HepG2 (cell line): ENCODE data around the gene MSH3. TPM values are rescaled to one million over a fixed set of nuclear protein-coding genes. Genes with fewer than 3 reads are reported as not detected.
"Not testable (repeated sequence)": the region's sequence is repeated elsewhere in the genome, so short reads cannot be mapped to it uniquely, and the experiment has no call there.

Source experiments
- ATAC-seq: fragments of 200-7000 bp; cut with Tn5 transposase; 3 replicates; pipeline ENCODE4 v1.9.1; 2020; ENCODE audit warnings: mild to moderate bottlenecking, moderate library complexity
- BruUV-seq: library from RNA; stranded (reverse); fragments of 400-500 nt; replicated peaks from 2 replicates; lab custom pipeline; 2021; lab: Mats Ljungman, UMichigan
- CTCF ChIA-PET: fragments of 300-600 bp; formaldehyde crosslinking; extraction: SDS; loops from one replicate; lab custom pipeline; 2021; ENCODE audit warnings: low total read pairs, inconsistent platforms, low intra/inter-chr PET ratio; lab: Yijun Ruan, JAX
- POLR2A ChIA-PET: fragments of 350-600 bp; sonication (Branson Sonifier 250); formaldehyde crosslinking; loops from one replicate; lab custom pipeline; 2020; ENCODE audit warnings: antibody characterized with exemption, inconsistent platforms; lab: Yijun Ruan, JAX
- DNase-seq: peaks from one replicate; pipeline ENCODE4 v3.0.0-alpha.2; 2015; ENCODE audit warnings: low spot score
- FAIRE-seq: peaks from 3 replicates; lab custom pipeline; 2011; peaks lifted over from hg19 to GRCh38; lab: Jason Lieb, UNC
- H2AFZ ChIP-seq: one replicate; pipeline ENCODE4 v1.6.1; 2011; ENCODE audit warnings: low read length, inconsistent platforms
- H3K27ac ChIP-seq: fragments of 300-600 bp; 3 replicates; pipeline ENCODE4 v1.8.0; 2011; ENCODE audit warnings: mixed run types, mild to moderate bottlenecking, mixed read lengths, low read length, inconsistent platforms; ENCODE audit not compliant: insufficient read depth; ENCODE audit errors: extremely low read length
- H3K27me3 ChIP-seq, 2 experiments: fragments of 200-600 bp in 1 of 2; 2 replicates in 1 of 2; 3 replicates in 1 of 2; pipeline versions ENCODE4 v1.6.0 to v1.8.0; 2011; ENCODE audit warnings: low read length in 2 of 2, mild to moderate bottlenecking in 2 of 2, moderate library complexity in 2 of 2, inconsistent platforms in 1 of 2; ENCODE audit not compliant: insufficient read depth in 2 of 2, control insufficient read depth in 1 of 2
- H3K36me3 ChIP-seq, 2 experiments: fragments of 200-600 bp in 1 of 2; replicated peaks in 1 of 2; 2 replicates in 1 of 2; 3 replicates in 1 of 2; pipeline versions ENCODE4 v1.5.1 to v1.8.0; 2011; ENCODE audit warnings: low read length in 2 of 2, inconsistent platforms in 1 of 2; ENCODE audit not compliant: insufficient read depth in 2 of 2, control insufficient read depth in 1 of 2
- H3K4me1 ChIP-seq: 2 replicates; pipeline ENCODE4 v1.5.1; 2012; ENCODE audit warnings: low read length, inconsistent platforms; ENCODE audit not compliant: insufficient read depth
- H3K4me2 ChIP-seq: 2 replicates; pipeline ENCODE4 v1.6.0; 2011; ENCODE audit warnings: low read depth, low read length, inconsistent platforms
- H3K4me3 ChIP-seq, 3 experiments: fragments of 200-600 bp in 1 of 3; sonication (generic), shearing (Covaris generic) in 1 of 3; replicated peaks in 1 of 3; 2 replicates each; pipeline ENCODE4 v1.5.1; 2011 to 2016; ENCODE audit warnings: low read length in 3 of 3, inconsistent platforms in 2 of 3, low read depth in 2 of 3, mild to moderate bottlenecking in 2 of 3, control low read depth in 1 of 3, mixed read lengths in 1 of 3; ENCODE audit not compliant: insufficient read depth in 1 of 3
- H3K79me2 ChIP-seq: one replicate; pipeline ENCODE4 v1.6.1; 2011; ENCODE audit warnings: low read length, inconsistent platforms; ENCODE audit not compliant: insufficient read depth
- H3K9ac ChIP-seq: 2 replicates; pipeline ENCODE4 v1.6.0; 2011; ENCODE audit warnings: mild to moderate bottlenecking, low read depth, low read length, inconsistent platforms; ENCODE audit not compliant: insufficient read depth
- H3K9me3 ChIP-seq: 2 replicates; pipeline ENCODE4 v1.5.1; 2012; ENCODE audit warnings: mild to moderate bottlenecking, low read length
- H4K20me1 ChIP-seq: 2 replicates; pipeline ENCODE4 v1.6.0; 2011; ENCODE audit warnings: inconsistent platforms, mild to moderate bottlenecking, low read length, moderate library complexity; ENCODE audit not compliant: insufficient read depth
- NR2F6 ChIP-seq, 2 experiments: IDR thresholded peaks; 2 replicates each; pipeline ENCODE4 v1.6.1; 2016; ENCODE audit warnings: antibody characterized with exemption in 1 of 2, mild to moderate bottlenecking in 1 of 2
- PITX1 ChIP-seq: sonication (generic); formaldehyde crosslinking; IDR thresholded peaks from 2 replicates; pipeline ENCODE4 v1.5.1; 2020; ENCODE audit warnings: mild to moderate bottlenecking, missing genetic modification reagents
- RFX1 ChIP-seq: fragments of 450-650 bp; IDR thresholded peaks from 2 replicates; pipeline ENCODE4 v1.6.1; 2017
- SALL1 ChIP-seq: sonication (generic); formaldehyde crosslinking; IDR thresholded peaks from 2 replicates; pipeline ENCODE4 v1.8.0; 2022; ENCODE audit warnings: mild to moderate bottlenecking, missing genetic modification reagents
- ZBTB37 ChIP-seq: sonication (generic); formaldehyde crosslinking; IDR thresholded peaks from 2 replicates; pipeline ENCODE4 v1.4.0; 2020; ENCODE audit warnings: mild to moderate bottlenecking, missing genetic modification reagents
- ZNF562 ChIP-seq: sonication (generic); formaldehyde crosslinking; IDR thresholded peaks from 2 replicates; pipeline ENCODE4 v1.8.0; 2022; ENCODE audit warnings: missing genetic modification reagents, borderline replicate concordance
- ZNF773 ChIP-seq: sonication (generic); formaldehyde crosslinking; IDR thresholded peaks from 2 replicates; pipeline ENCODE4 v1.4.0; 2020; ENCODE audit warnings: missing genetic modification reagents, borderline replicate concordance
- ZSCAN21 ChIP-seq: sonication (generic); formaldehyde crosslinking; IDR thresholded peaks from 2 replicates; pipeline ENCODE4 v1.8.0; 2022; ENCODE audit warnings: mild to moderate bottlenecking, missing genetic modification reagents, moderate library complexity, borderline replicate concordance
- WGBS: methylation state at CpG from one replicate; pipeline ENCODE4 v1.1.6; 2017; ENCODE audit warnings: low lambda C conversion rate; 5-methylcytosine and 5-hydroxymethylcytosine counted together
- in situ Hi-C: cut with HindIII; loops from 2 replicates; pipeline ENCODE4 v1.10.0; 2017; ENCODE audit warnings: low pct_unique_long_range_greater_than_20kb; ENCODE audit not compliant: extremely low pct_ligation_motif_present
- intact Hi-C: fragments of 100-400 bp; cut with micrococcal nuclease; formaldehyde crosslinking; loops from one replicate; pipeline ENCODE4 v1.10.0; 2022; ENCODE audit not compliant: unreplicated experiment
- polyA plus RNA-seq, 8 experiments: library from polyadenylated mRNA; depleted of rRNA in 3 of 8; stranded (reverse) in 7 of 8; unstranded in 1 of 8; fragments of >200 nt; fragmentation: Illumina TruSeq in 4 of 8; extraction: Trizol in 4 of 8; gene quantifications; 2 replicates each; pipeline versions ENCODE4 v1.2.1 to v1.2.3, GENCODE V29; 2011 to 2016; ENCODE audit warnings: low read depth in 4 of 8, missing spikeins in 1 of 8, mixed read lengths in 1 of 8; ENCODE audit not compliant: insufficient read depth in 1 of 8
- total RNA-seq, 5 experiments: library from RNA; depleted of rRNA; stranded (reverse); fragments of >200 nt; fragmentation: Illumina TruSeq; extraction: Trizol; gene quantifications; 2 replicates each; pipeline ENCODE4 v1.2.3, GENCODE V29; 2016; ENCODE audit warnings: low read depth in 1 of 5
- TF ChIP-seq, protein P1 (sequence below): IDR thresholded peaks from 2 replicates; pipeline ENCODE4 v1.6.1; 2012; ENCODE audit warnings: inconsistent platforms

The MSH3 gene
- total and polyA plus RNA-seq, 2 of the 13 experiments (the other 11 are each of a cell fraction or from before 2014, with no cell fraction given), result 4.0 to 16.4 TPM

GRCh38 chr5:80837679-80838078 lies 183.2 kb downstream of the MSH3 start:
- DNase-seq (no peak), FAIRE-seq (no peak)
- BruUV-seq, result no TSS peak
- POLR2A ChIA-PET, result no interaction called here
- Histone ChIP-seq H3K4me3 (no peak overlapping the region), H3K36me3 (no peaks in the 10 kb centered on the region), H3K9ac (no peak overlapping the region), H3K27ac (no peak overlapping the region), H3K4me1 (no peaks in the 10 kb centered on the region), H3K27me3 (no peaks in the 10 kb centered on the region), H3K79me2 (no peaks in the 10 kb centered on the region), H2AFZ (no peak overlapping the region)
- CTCF ChIA-PET, result no interaction called here
- in situ Hi-C loops, result no loop called here
- no peak for TF ChIP-seq SALL1 (CRISPR knock-in tag)
- no peak for TF ChIP-seq NR2F6 (IDR thresholded peaks at IDR 0.05)
- TF ChIP-seq NR2F6 (CRISPR knock-in tag; IDR thresholded peaks at IDR 0.05), result no peak
- TF ChIP-seq, protein P1, sequence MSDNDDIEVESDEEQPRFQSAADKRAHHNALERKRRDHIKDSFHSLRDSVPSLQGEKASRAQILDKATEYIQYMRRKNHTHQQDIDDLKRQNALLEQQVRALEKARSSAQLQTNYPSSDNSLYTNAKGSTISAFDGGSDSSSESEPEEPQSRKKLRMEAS, result no peak
- no peak for TF ChIP-seq ZNF562 (CRISPR knock-in tag)
- no peak for TF ChIP-seq ZNF773 (CRISPR knock-in tag)
- TF ChIP-seq PITX1 (CRISPR knock-in tag), result no peak
- TF ChIP-seq ZSCAN21 (CRISPR knock-in tag), result no peak
- TF ChIP-seq RFX1, result no peak
- TF ChIP-seq ZBTB37, result no peak
- TF ChIP-seq, all 625 proteins: peak for 0
- Histone ChIP-seq H4K20me1 (no peaks in the 10 kb centered on the region), H3K9me3 (no peaks in the 10 kb centered on the region), H3K4me2 (no peak overlapping the region)
- ATAC-seq, result no peak
- intact Hi-C loops, result no loop called here

- H3K4me3 ChIP-seq, H3K9ac ChIP-seq, CTCF ChIA-PET, H3K36me3 ChIP-seq, ATAC-seq, H3K4me2 ChIP-seq, H3K27me3 ChIP-seq, FAIRE-seq, H3K9me3 ChIP-seq, in situ Hi-C loops, H2AFZ ChIP-seq, BruUV-seq, DNase-seq, H3K27ac ChIP-seq, H3K79me2 ChIP-seq, POLR2A ChIA-PET, intact Hi-C loops, H4K20me1 ChIP-seq, H3K4me1 ChIP-seq: not testable (repeated sequence)
- 95% methylated on average over 6 of the region's 6 CpGs for WGBS
These were observed 186.8 kb downstream of the MSH3 start for GRCh38 chr5:80841026-80841797.

GRCh38 chr5:80846422-80846821 lies 192.0 kb downstream of the MSH3 start:
- H3K36me3 ChIP-seq, result peaks cover 2 to 10% of the 10 kb centered on the region in 2 experiments; a peak in 1 of 5 replicates
- FAIRE-seq, H3K27ac ChIP-seq, H3K4me3 ChIP-seq, H3K9ac ChIP-seq, H4K20me1 ChIP-seq, H3K4me2 ChIP-seq, CTCF ChIA-PET, H2AFZ ChIP-seq, H3K79me2 ChIP-seq, intact Hi-C loops, H3K27me3 ChIP-seq, H3K4me1 ChIP-seq, in situ Hi-C loops, BruUV-seq, DNase-seq, ATAC-seq, POLR2A ChIA-PET: not testable (repeated sequence)
- peaks cover 23% of the 10 kb centered on the region for H3K9me3 ChIP-seq
- WGBS, result 90% methylated on average over 4 of the region's 8 CpGs
